ENCODE data around the gene MEGF6. TPM values are rescaled to one million over a fixed set of nuclear protein-coding genes. Genes with fewer than 3 reads are reported as not detected.

MEGF6 gene
- total RNA-seq, 1 donor from 2014 or later, result 33.3 TPM

GRCh38 chr1:3656450-3657095 is 45.3 kb upstream of the MEGF6 start:
- no peak for TF ChIP-seq CTCF (conservative IDR thresholded peaks at IDR 0.05; ENCODE audit: low read depth, low read length)
- no peak for DNase-seq (ENCODE audit: low read depth)
- no peak overlapping the region for H3K4me3 ChIP-seq (ENCODE audit: low read depth, low read length)

GRCh38 chr1:3654549-3655281 is 43.4 kb upstream of the MEGF6 start:
- no peak for TF ChIP-seq CTCF (conservative IDR thresholded peaks at IDR 0.05; ENCODE audit: low read depth, low read length)
- H3K4me3 ChIP-seq (ENCODE audit: low read depth, low read length), result no peak overlapping the region
- no peak for DNase-seq (ENCODE audit: low read depth)

- no peak for DNase-seq (ENCODE audit: low read depth)
- no peak overlapping the region for H3K4me3 ChIP-seq (ENCODE audit: low read depth, low read length)
- TF ChIP-seq CTCF (conservative IDR thresholded peaks at IDR 0.05; ENCODE audit: low read depth, low read length), result no peak
These were observed 41.9 kb upstream of the MEGF6 start for GRCh38 chr1:3653286-3653618.

GRCh38 chr1:3652548-3653285 is 41.4 kb upstream of the MEGF6 start:
- DNase-seq (ENCODE audit: low read depth), result no peak
- peak overlapping the region; percentile 35 for H3K4me3 ChIP-seq (ENCODE audit: low read depth, low read length)
- no peak for TF ChIP-seq CTCF (conservative IDR thresholded peaks at IDR 0.05; ENCODE audit: low read depth, low read length)

- DNase-seq (ENCODE audit: low read depth), result no peak
- TF ChIP-seq CTCF (conservative IDR thresholded peaks at IDR 0.05; ENCODE audit: low read depth, low read length), result no peak
- H3K4me3 ChIP-seq (ENCODE audit: low read depth, low read length), result peak within 1 kb of the TSS; percentile 35
These were observed 40.7 kb upstream of the MEGF6 start, which contains the start of gene TP73 for GRCh38 chr1:3651930-3652547. TSS of gene TP73 (plus strand) at chr1:3652516. CDS start at chr1:3682366, 29,850 bp downstream.

GRCh38 chr1:3651026-3651929 is 40.0 kb upstream of the MEGF6 start:
- H3K4me3 ChIP-seq (ENCODE audit: low read depth, low read length), result no peak overlapping the region
- DNase-seq (ENCODE audit: low read depth), result no peak
- TF ChIP-seq CTCF (conservative IDR thresholded peaks at IDR 0.05; ENCODE audit: low read depth, low read length), result no peak

Data from epithelial cell of proximal tubule (primary cell).